K562 (cell line): ENCODE measurements around the gene PRKCB. TPM values are rescaled to one million over a fixed set of nuclear protein-coding genes. Genes with fewer than 3 reads are reported as not detected.

Experiments used
- CEBPG ChIP-seq, 3 experiments: fragments of 200-800 bp in 1 of 3; sonication (Bioruptor generic) in 1 of 3; sonication (generic) in 1 of 3; formaldehyde crosslinking in 1 of 3; IDR thresholded peaks in 2 of 3; conservative IDR thresholded peaks in 1 of 3; 2 replicates each; pipeline versions ENCODE4 v1.6.1 to v1.8.0; 2016 to 2022; ENCODE audit warnings: missing compliant biosample characterization in 2 of 3, missing genetic modification characterization in 2 of 3, mild to moderate bottlenecking in 1 of 3, missing genetic modification reagents in 1 of 3
- ILF3 ChIP-seq: fragments of 450-650 bp; IDR thresholded peaks from 2 replicates; pipeline ENCODE4 v1.6.1; 2018; ENCODE audit warnings: antibody characterized with exemption, mild to moderate bottlenecking, moderate library complexity, borderline replicate concordance
- NKRF ChIP-seq: fragments of 450-650 bp; IDR thresholded peaks from 2 replicates; pipeline ENCODE4 v1.6.1; 2016; ENCODE audit warnings: borderline replicate concordance
- VEZF1 ChIP-seq: fragments of 200-800 bp; sonication (Bioruptor generic); IDR thresholded peaks from 2 replicates; pipeline ENCODE4 v1.6.1; 2017; ENCODE audit warnings: missing genetic modification characterization, missing compliant biosample characterization
- ZBTB40 ChIP-seq, 2 experiments: fragments of 450-650 bp in 1 of 2; sonication (generic) in 1 of 2; formaldehyde crosslinking in 1 of 2; IDR thresholded peaks; 2 replicates each; pipeline versions ENCODE4 v1.7.1 to v1.9.0; 2016 to 2022; ENCODE audit warnings: inconsistent platforms in 1 of 2, mild to moderate bottlenecking in 1 of 2, missing genetic modification reagents in 1 of 2
- ZBTB9 ChIP-seq: fragments of 450-650 bp; formaldehyde crosslinking; IDR thresholded peaks from 2 replicates; pipeline ENCODE4 v1.4.0; 2020; ENCODE audit warnings: mild to moderate bottlenecking, moderate library complexity
- ZNF165 ChIP-seq: fragments of 250-450 bp; sonication (Bioruptor Pico); IDR thresholded peaks from 2 replicates; pipeline ENCODE4 v1.4.0; 2020; ENCODE audit warnings: borderline replicate concordance
- ZNF507 ChIP-seq: conservative IDR thresholded peaks from 2 replicates; pipeline ENCODE4 v1.6.1; 2017; ENCODE audit warnings: missing genetic modification characterization, missing compliant biosample characterization
- ZNF655 ChIP-seq: fragments of 250-450 bp; sonication (Bioruptor Pico); IDR thresholded peaks from 2 replicates; pipeline ENCODE4 v1.5.0; 2021
- polyA plus RNA-seq, 8 experiments: library from polyadenylated mRNA; depleted of rRNA in 4 of 8; stranded (reverse) in 5 of 8; unstranded in 3 of 8; fragments of >200 nt; fragmentation: Nextera tagmentation in 2 of 8; fragmentation: Illumina TruSeq in 1 of 8; extraction: Ambion mirVana in 2 of 8; extraction: Trizol in 1 of 8; gene quantifications; 2 replicates each; pipeline versions ENCODE4 v1.2.1 to v1.2.3, GENCODE V29; 2011 to 2014; ENCODE audit warnings: inconsistent platforms in 1 of 8, missing spikeins in 1 of 8
- total RNA-seq, 7 experiments: library from RNA; depleted of rRNA in 6 of 7; stranded (reverse); fragments of >200 nt in 6 of 7; fragmentation: Illumina TruSeq in 2 of 7; extraction: Trizol in 2 of 7; gene quantifications; 2 replicates each; pipeline versions ENCODE4 v1.2.1 to v1.2.3, GENCODE V29; 2011 to 2021; ENCODE audit warnings: low replicate concordance in 1 of 7

Gene PRKCB
- total and polyA plus RNA-seq, 9 of the 15 experiments (the other 6 are each of a cell fraction or from before 2014, with no cell fraction given), result 49.9 to 276 (median 148) TPM

GRCh38 chr16:23803591-23804123 is 32.1 kb upstream of the PRKCB start (continued):
- TF ChIP-seq ZBTB40 (IDR thresholded peaks at IDR 0.05) (peak; percentile 60), ZBTB40 (CRISPR knock-in tag; IDR thresholded peaks at IDR 0.05) (no peak), ZBTB9 (CRISPR knock-in tag) (peak; percentile 41; the same call in 1 of the 2 replicates), NKRF (peak; percentile 61; the same call in 1 of the 2 replicates), ILF3 (no peak), ZNF655 (CRISPR knock-in tag) (no peak), CEBPG (CRISPR knock-in tag; IDR thresholded peaks at IDR 0.05) (no peak), CEBPG (tag; conservative IDR thresholded peaks at IDR 0.05 in 1 of 2, IDR thresholded peaks at IDR 0.05 in 1 of 2) (no peak), ZNF507 (no peak), VEZF1 (peak; percentile 35; the same call in 1 of the 2 replicates), ZNF165 (CRISPR knock-in tag) (no peak)
